NCI-H345 treated with DMSO at 0.1 percent for 48 hours (cell line): ENCODE measurements around the gene ACADL.
"Not testable (repeated sequence)": the region's sequence is repeated elsewhere in the genome, so short reads cannot be mapped to it uniquely, and the experiment has no call there.

Source experiments
- DNase-seq: peaks from one replicate; lab custom pipeline; 2025; ENCODE audit not compliant: unreplicated experiment; lab: John Stamatoyannopoulos, UW

ACADL gene

GRCh38 chr2:210203147-210203546 lies 22.1 kb downstream of the ACADL start:
- no peak for DNase-seq

DNA sequence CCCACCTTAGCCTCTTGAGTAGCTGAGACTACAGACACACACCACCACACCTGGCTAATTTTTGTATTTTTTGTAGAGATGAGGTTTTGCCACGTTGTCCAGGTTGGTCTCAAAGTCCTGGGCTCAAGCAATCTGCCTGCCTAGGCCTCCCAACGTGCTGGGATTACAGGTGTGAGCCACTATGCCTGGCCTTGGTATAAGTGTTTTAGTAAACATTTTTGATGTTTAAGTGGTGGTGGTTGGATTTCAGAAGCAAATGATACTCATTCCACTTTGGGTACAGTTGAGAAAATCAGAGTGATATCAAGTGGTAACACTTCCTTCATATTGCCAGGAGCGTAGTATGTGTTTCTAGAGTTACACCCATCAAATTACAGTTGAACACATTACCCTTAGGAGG lies 25.4 kb downstream of the ACADL start:
- DNase-seq = no peak

- DNase-seq = peak; percentile 34
These were observed 26.0 kb downstream of the ACADL start for GRCh38 chr2:210199186-210199765.

DNA sequence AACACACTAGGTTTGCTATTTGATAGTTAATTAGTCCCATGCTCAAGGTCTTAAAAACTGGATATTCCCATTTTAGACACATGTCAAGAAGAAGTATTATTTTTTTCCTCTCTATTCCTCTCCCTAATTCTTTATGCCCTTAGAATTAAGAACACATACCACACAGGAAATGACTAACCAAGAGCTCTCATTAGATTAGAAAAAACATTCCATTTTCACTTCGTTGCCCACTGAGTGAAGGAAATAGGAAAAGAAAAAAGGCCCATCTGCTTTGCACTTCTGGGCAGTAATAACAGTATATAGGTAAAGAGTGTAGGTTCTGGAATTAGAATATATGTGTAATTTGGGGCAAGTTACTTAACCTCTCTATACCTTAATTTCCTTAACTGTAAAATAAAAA lies 26.9 kb downstream of the ACADL start:
- DNase-seq = no peak

- no peak for DNase-seq
These were observed 27.5 kb downstream of the ACADL start for GRCh38 chr2:210197720-210198119.

DNA sequence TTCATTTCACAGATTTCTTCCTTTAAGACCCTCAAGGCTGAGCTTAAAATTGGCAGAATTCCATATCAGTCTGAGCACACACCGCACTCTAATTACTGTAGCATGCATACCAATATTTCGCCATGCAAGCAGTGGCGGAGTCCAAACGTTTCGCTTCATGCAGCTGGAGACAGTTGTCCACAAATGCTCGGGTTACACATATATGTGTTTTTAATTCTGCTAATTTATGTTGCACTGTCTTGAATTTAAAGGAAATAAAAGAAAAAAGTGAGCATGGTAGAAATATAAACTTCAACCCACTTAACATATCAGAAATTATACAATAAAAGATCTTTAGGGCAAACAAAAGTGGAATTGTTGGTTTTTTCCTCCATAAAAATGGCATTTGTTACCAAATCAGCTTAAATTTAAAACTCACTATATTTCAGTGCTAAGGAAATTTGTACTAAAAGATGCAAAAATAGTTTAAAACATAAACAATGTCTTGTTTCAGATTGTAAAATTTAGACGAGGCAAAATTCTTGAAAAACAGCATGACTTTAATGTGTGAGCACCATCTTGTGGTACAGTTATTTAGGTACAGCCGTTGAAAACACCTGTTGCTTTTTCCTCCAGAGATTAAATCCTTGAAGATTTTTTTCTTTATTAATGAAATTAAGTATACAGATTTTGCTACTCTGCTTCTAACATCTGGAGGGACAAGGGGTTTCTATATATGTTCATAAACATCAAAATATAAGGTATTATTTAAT lies 30.0 kb downstream of the ACADL start:
- peak; percentile 49 for DNase-seq

GRCh38 chr2:210190345-210190744 lies 34.9 kb downstream of the ACADL start:
- no peak for DNase-seq

GRCh38 chr2:210189452-210190138 lies 35.7 kb downstream of the ACADL start:
- no peak for DNase-seq

- DNase-seq = no peak
These were observed 36.5 kb downstream of the ACADL start for GRCh38 chr2:210188755-210189154.

DNA sequence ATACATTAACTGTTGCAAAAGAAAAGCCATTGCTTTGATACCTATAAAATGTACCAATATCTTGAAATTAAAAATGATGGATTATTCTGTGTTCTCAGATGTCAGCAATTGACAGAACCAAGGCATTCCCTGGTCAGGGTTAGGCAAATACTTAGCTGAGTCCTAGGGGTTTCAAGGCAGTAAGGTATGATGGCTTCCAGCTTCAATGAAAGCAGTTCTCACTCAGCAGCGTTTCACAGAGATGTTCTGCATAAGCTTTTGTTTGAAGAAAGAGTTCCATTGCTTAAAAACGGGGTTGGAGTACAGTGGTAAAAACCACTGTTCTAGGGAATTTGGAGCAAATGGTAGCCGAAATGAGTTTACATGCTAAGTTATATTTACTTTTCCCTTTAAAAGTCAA lies 37.1 kb downstream of the ACADL start:
- DNase-seq = no peak

- DNase-seq = not testable (repeated sequence)
These were observed 41.3 kb downstream of the ACADL start for GRCh38 chr2:210183936-210184335.

- not testable (repeated sequence) for DNase-seq
These were observed 43.6 kb downstream of the ACADL start for GRCh38 chr2:210181606-210182088.

GRCh38 chr2:210181033-210181605 lies 44.1 kb downstream of the ACADL start:
- not testable (repeated sequence) for DNase-seq

DNA sequence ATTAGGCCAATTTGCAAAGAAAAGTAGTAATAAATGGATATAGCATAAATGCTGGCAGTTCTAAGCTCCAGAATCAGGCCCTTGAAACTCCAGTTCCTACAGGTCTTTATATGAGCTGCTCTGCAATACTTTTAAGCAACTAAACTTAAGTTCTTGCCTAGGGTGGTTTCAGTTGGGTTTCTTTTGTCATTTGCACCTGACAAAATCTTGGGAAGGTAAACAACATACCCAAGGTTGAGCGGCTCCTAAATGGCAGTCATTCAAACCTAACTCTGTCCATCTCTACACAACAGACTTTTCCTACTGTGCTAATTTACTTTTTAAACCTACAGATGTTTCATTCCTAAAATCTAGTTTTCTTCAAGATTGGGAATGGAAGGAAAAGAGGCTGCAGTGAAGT lies 44.8 kb downstream of the ACADL start:
- no peak for DNase-seq

GRCh38 chr2:210179351-210179990 lies 45.8 kb downstream of the ACADL start:
- DNase-seq = no peak

GRCh38 chr2:210177769-210178168 lies 47.5 kb downstream of the ACADL start:
- no peak for DNase-seq

DNA sequence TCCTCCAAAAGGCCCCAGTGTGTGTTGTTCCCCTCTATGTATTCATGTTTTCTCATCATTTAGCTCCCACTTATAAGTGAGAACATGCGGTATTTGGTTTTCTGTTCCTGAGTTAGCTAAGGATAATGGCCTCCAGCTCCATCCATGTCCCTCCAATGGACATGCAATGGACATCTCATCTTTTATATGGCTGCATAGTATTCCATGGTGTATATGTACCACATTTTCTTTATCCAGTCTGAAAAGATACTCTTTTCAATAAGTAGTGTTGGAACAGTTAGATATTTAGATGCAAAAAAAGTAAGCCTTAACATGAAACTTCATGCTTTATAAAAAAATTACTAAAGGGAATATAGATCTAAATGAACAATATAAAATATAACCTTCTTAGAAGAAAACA lies 48.1 kb downstream of the ACADL start:
- not testable (repeated sequence) for DNase-seq

DNA sequence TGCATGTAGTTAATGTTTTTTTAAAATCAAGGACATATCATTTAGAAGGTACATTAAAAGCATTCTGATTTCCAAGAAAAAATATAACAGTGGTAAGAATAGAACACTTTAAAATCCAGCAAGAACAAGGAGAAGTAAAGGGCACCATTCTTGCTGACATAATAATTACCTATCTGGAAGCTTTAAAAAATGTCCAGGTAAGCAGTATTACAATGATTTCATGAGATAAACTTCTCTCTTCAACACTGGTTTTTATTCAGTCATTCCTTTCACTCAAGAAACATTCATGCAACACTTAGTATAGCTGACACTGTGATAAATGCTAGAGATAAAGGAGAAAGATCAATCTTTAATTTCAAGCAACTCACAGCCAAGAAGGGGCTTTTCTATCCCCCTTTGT lies 51.2 kb downstream of the ACADL start:
- DNase-seq = no peak

GRCh38 chr2:210172219-210172575 lies 53.0 kb downstream of the ACADL start:
- DNase-seq = no peak

- peak; percentile 94 for DNase-seq
These were observed 53.7 kb downstream of the ACADL start, which contains the start of gene KANSL1L for GRCh38 chr2:210171309-210172218. Gene KANSL1L, minus strand, starts transcription at chr2:210171409. Its CDS starts 16,827 bp downstream, at chr2:210154582.
